ENCODE measurements around the gene GPR183.

The GPR183 gene

DNA sequence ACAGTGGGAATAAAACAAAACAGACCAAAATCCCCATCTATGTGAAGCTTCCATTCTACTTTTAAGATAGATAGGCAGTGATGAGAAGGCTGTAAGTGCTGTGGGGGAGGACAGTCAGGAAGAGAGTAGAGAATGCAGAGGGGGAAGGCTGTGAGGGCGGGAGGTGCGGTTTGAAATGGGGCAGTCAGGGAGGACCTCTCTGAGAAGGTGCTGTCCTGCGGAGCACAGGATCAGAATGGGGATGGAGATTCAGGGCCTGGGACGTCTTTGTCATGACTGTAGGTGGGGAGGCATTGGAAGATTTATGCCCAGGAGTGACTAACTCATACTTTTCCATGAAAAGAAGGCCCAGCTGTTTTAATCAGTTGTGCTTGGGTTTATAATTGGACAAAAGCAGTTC is 3.9 kb upstream of the GPR183 start:
- Histone ChIP-seq H3K9me2 (replicated peaks; ENCODE audit: low read depth, low read length) (no peaks in the 10 kb centered on the region), H3K4me3 (ENCODE audit: low read length, poor library complexity, severe bottlenecking) (no peak overlapping the region), H3K36me3 (ENCODE audit: insufficient read depth, low read length) (peaks cover 44% of the 10 kb centered on the region), H4K20me1 (ENCODE audit: insufficient read depth, low read length, poor library complexity, severe bottlenecking) (peaks cover 4% of the 10 kb centered on the region), H3K9ac (ENCODE audit: low read depth, low read length, poor library complexity, severe bottlenecking) (no peak overlapping the region), H3K9me3 (ENCODE audit: insufficient read depth, low read depth, low read length) (no peaks in the 10 kb centered on the region), H2AFZ (ENCODE audit: low read length) (no peak overlapping the region), H3K27me3 (ENCODE audit: insufficient read depth, low read length, poor library complexity, severe bottlenecking) (no peaks in the 10 kb centered on the region), H3F3A (ENCODE audit: low read depth) (no peaks in the 10 kb centered on the region), H3K79me2 (ENCODE audit: insufficient read depth, low read length) (peaks cover 48% of the 10 kb centered on the region; the same call in 1 of the 2 replicates), H3K4me2 (ENCODE audit: low read depth, low read length, poor library complexity, severe bottlenecking) (no peak overlapping the region), H3K4me1 (ENCODE audit: insufficient read depth, low read length, poor library complexity, severe bottlenecking) (peaks cover 19% of the 10 kb centered on the region)
- TF ChIP-seq, protein P1, sequence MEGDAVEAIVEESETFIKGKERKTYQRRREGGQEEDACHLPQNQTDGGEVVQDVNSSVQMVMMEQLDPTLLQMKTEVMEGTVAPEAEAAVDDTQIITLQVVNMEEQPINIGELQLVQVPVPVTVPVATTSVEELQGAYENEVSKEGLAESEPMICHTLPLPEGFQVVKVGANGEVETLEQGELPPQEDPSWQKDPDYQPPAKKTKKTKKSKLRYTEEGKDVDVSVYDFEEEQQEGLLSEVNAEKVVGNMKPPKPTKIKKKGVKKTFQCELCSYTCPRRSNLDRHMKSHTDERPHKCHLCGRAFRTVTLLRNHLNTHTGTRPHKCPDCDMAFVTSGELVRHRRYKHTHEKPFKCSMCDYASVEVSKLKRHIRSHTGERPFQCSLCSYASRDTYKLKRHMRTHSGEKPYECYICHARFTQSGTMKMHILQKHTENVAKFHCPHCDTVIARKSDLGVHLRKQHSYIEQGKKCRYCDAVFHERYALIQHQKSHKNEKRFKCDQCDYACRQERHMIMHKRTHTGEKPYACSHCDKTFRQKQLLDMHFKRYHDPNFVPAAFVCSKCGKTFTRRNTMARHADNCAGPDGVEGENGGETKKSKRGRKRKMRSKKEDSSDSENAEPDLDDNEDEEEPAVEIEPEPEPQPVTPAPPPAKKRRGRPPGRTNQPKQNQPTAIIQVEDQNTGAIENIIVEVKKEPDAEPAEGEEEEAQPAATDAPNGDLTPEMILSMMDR (conservative IDR thresholded peaks at IDR 0.05; ENCODE audit: low read length) = no peak
- no peak for TF ChIP-seq EZH2phosphoT487 (IDR thresholded peaks at IDR 0.05; ENCODE audit: borderline replicate concordance)

DNA sequence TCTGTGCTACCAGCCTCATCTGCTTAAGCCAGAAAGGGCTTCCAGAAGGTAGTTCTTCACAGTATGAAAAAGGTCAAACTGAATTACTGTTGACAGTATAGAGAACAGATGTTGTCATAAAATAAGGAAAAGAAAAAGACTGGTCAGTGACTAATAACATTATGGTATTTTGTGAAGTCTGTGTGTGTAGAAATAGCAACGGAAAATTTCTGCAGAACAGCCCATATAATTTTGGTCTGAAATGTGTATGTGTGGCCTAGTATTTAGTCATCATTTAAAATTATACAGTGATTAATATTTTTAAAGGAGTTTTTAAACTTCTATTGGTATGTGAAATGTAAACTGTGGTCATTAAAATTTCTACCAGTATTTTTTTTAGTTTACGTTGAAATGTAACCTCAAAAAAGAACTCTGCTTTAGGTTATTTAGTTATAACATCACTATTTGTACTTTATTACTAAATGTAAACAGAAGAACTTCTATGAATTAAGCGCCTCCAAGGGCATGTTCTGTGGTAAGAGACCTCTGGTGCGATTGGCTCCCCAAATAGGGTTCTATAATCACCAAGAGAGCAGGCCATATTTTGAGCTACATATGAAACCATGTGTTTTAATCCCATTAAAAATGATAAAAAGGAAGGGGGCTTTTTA is 3.3 kb upstream of the GPR183 start:
- H3K9me2 ChIP-seq (replicated peaks; ENCODE audit: low read depth, low read length) = no peaks in the 10 kb centered on the region
- H3K27me3 ChIP-seq (ENCODE audit: insufficient read depth, low read length, poor library complexity, severe bottlenecking) = no peaks in the 10 kb centered on the region
- peaks cover 19% of the 10 kb centered on the region for H3K4me1 ChIP-seq (ENCODE audit: insufficient read depth, low read length, poor library complexity, severe bottlenecking)
- H3K9ac ChIP-seq (ENCODE audit: low read depth, low read length, poor library complexity, severe bottlenecking) = no peak overlapping the region
- H3K9me3 ChIP-seq (ENCODE audit: insufficient read depth, low read depth, low read length) = no peaks in the 10 kb centered on the region
- H3K4me2 ChIP-seq (ENCODE audit: low read depth, low read length, poor library complexity, severe bottlenecking) = no peak overlapping the region
- H2AFZ ChIP-seq (ENCODE audit: low read length) = no peak overlapping the region
- no peak overlapping the region for H3K4me3 ChIP-seq (ENCODE audit: low read length, poor library complexity, severe bottlenecking)
- TF ChIP-seq, protein P1 (conservative IDR thresholded peaks at IDR 0.05; ENCODE audit: low read length) = no peak
- TF ChIP-seq EZH2phosphoT487 (IDR thresholded peaks at IDR 0.05; ENCODE audit: borderline replicate concordance) = no peak
- peaks cover 39% of the 10 kb centered on the region for H3K36me3 ChIP-seq (ENCODE audit: insufficient read depth, low read length)
- peaks cover 4% of the 10 kb centered on the region for H4K20me1 ChIP-seq (ENCODE audit: insufficient read depth, low read length, poor library complexity, severe bottlenecking)
- no peaks in the 10 kb centered on the region for H3F3A ChIP-seq (ENCODE audit: low read depth)
- H3K79me2 ChIP-seq (ENCODE audit: insufficient read depth, low read length) = peaks cover 50% of the 10 kb centered on the region; the same call in 1 of the 2 replicates

DNA sequence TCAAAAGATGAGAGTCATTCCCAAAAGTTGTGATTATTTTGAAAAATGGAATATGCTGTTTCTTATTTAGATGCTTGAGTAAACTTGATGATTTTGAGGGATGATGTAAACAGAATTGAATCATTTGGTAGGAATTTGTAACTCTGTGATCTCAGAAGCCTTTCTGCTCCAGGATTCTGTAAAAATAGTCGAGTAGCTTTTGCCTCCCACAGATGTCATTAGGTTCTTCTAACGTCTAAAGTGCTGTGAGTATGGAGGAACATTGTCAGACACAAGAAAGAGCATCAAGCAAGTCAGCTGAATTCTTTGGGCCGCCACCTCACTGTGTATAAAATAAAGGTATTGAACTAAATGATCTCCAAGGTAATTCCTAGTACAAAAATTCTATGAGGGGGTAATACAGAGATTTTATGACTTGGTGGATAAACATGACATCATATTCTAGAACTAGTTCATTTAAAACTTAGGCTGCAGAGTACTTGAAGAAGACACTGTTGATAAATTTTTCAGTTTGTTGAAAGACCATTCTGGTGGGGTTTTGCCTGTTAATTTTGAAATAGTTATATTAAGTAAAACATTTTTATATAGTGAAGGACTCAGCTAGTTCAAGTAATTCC is 1.4 kb upstream of the GPR183 start:
- no peak overlapping the region for H2AFZ ChIP-seq (ENCODE audit: low read length)
- TF ChIP-seq, protein P1 (conservative IDR thresholded peaks at IDR 0.05; ENCODE audit: low read length) = no peak
- no peak for TF ChIP-seq EZH2phosphoT487 (IDR thresholded peaks at IDR 0.05; ENCODE audit: borderline replicate concordance)
- no peak overlapping the region for H3K4me2 ChIP-seq (ENCODE audit: low read depth, low read length, poor library complexity, severe bottlenecking)
- no peaks in the 10 kb centered on the region for H3K9me3 ChIP-seq (ENCODE audit: insufficient read depth, low read depth, low read length)
- H3K9me2 ChIP-seq (replicated peaks; ENCODE audit: low read depth, low read length) = no peaks in the 10 kb centered on the region
- H3K9ac ChIP-seq (ENCODE audit: low read depth, low read length, poor library complexity, severe bottlenecking) = no peak overlapping the region
- H3F3A ChIP-seq (ENCODE audit: low read depth) = no peaks in the 10 kb centered on the region; the same call in 1 of the 2 replicates
- no peak overlapping the region for H3K4me3 ChIP-seq (ENCODE audit: low read length, poor library complexity, severe bottlenecking)
- no peaks in the 10 kb centered on the region for H3K27me3 ChIP-seq (ENCODE audit: insufficient read depth, low read length, poor library complexity, severe bottlenecking)
- peaks cover 22% of the 10 kb centered on the region for H3K4me1 ChIP-seq (ENCODE audit: insufficient read depth, low read length, poor library complexity, severe bottlenecking)
- H3K36me3 ChIP-seq (ENCODE audit: insufficient read depth, low read length) = peaks cover 22% of the 10 kb centered on the region
- H4K20me1 ChIP-seq (ENCODE audit: insufficient read depth, low read length, poor library complexity, severe bottlenecking) = no peaks in the 10 kb centered on the region
- H3K79me2 ChIP-seq (ENCODE audit: insufficient read depth, low read length) = peaks cover 49% of the 10 kb centered on the region; the same call in 1 of the 2 replicates

Measured in Loucy (cell line).